Naive thymus-derived CD4-positive, alpha-beta T cell (primary cell): ENCODE data around the gene MCOLN1. TPM values are rescaled to one million over a fixed set of nuclear protein-coding genes. Genes with fewer than 3 reads are reported as not detected.

Source experiments
- ATAC-seq: fragments of 150-1000 bp; cut with Tn5 transposase; 2 replicates; pipeline ENCODE4 v1.10.0; 2021; ENCODE audit warnings: mild to moderate bottlenecking, moderate library complexity
- CTCF ChIA-PET: fragments of 350-600 bp; sonication (Branson Sonifier 250); formaldehyde crosslinking; loops from one replicate; lab custom pipeline; 2021; ENCODE audit warnings: antibody characterized with exemption; lab: Charles Lee
- POLR2A ChIA-PET: fragments of 350-600 bp; sonication (Branson Sonifier 250); formaldehyde crosslinking; loops from one replicate; lab custom pipeline; 2021; ENCODE audit warnings: antibody characterized with exemption, inconsistent platforms; lab: Charles Lee
- DNase-seq, 9 donors: peaks; one replicate each; pipeline versions ENCODE4 v3.0.0 to v3.0.0-alpha.2; 2020 to 2022; ENCODE audit warnings: mixed read lengths in 1 of 9
- H3K27ac ChIP-seq: one replicate; pipeline ENCODE4 v1.7.0; 2013; ENCODE audit warnings: mild to moderate bottlenecking, low read depth, low read length, moderate library complexity
- H3K27me3 ChIP-seq, 2 donors: one replicate each; pipeline ENCODE4 v1.7.0; 2013; ENCODE audit warnings: low read length in 2 of 2, mild to moderate bottlenecking in 2 of 2, moderate library complexity in 2 of 2; ENCODE audit not compliant: control insufficient read depth in 2 of 2, insufficient read depth in 2 of 2
- H3K36me3 ChIP-seq, 3 experiments: 1 replicate in 2 of 3; 2 replicates in 1 of 3; pipeline ENCODE4 v1.7.0; 2013; ENCODE audit warnings: low read length in 3 of 3, mild to moderate bottlenecking in 3 of 3, moderate library complexity in 1 of 3; ENCODE audit not compliant: insufficient read depth in 3 of 3, control insufficient read depth in 2 of 3
- H3K4me1 ChIP-seq, 2 donors: one replicate each; pipeline ENCODE4 v1.7.0; 2013; ENCODE audit warnings: low read length in 2 of 2, mild to moderate bottlenecking in 2 of 2, moderate library complexity in 1 of 2; ENCODE audit not compliant: control insufficient read depth in 2 of 2, insufficient read depth in 2 of 2
- H3K4me3 ChIP-seq: 2 replicates; pipeline ENCODE4 v1.7.0; 2013; ENCODE audit warnings: mild to moderate bottlenecking, low read length
- H3K9me3 ChIP-seq, 3 experiments: 1 replicate in 2 of 3; 2 replicates in 1 of 3; pipeline ENCODE4 v1.7.0; 2013; ENCODE audit warnings: low read length in 3 of 3; ENCODE audit not compliant: control insufficient read depth in 2 of 3
- H3K27ac Mint-ChIP-seq, 9 donors: one replicate each; pipeline ENCODE4 v1.8.0; 2020 to 2022; ENCODE audit warnings: mixed read lengths in 9 of 9, mild to moderate bottlenecking in 8 of 9, moderate library complexity in 5 of 9, inconsistent platforms in 2 of 9
- H3K27me3 Mint-ChIP-seq, 5 donors: one replicate each; pipeline ENCODE4 v1.8.0; 2021 to 2022; ENCODE audit warnings: mixed read lengths in 5 of 5, mild to moderate bottlenecking in 1 of 5
- H3K36me3 Mint-ChIP-seq, 5 donors: one replicate each; pipeline ENCODE4 v1.8.0; 2020 to 2022; ENCODE audit warnings: mixed read lengths in 5 of 5, mild to moderate bottlenecking in 3 of 5, inconsistent platforms in 1 of 5
- H3K4me1 Mint-ChIP-seq, 7 donors: one replicate each; pipeline ENCODE4 v1.8.0; 2020 to 2022; ENCODE audit warnings: mixed read lengths in 7 of 7, mild to moderate bottlenecking in 3 of 7, inconsistent platforms in 1 of 7
- H3K4me3 Mint-ChIP-seq, 10 donors: one replicate each; pipeline ENCODE4 v1.8.0; 2020 to 2022; ENCODE audit warnings: mild to moderate bottlenecking in 10 of 10, mixed read lengths in 10 of 10, moderate library complexity in 6 of 10, inconsistent platforms in 2 of 10
- H3K9me3 Mint-ChIP-seq, 11 donors: one replicate each; pipeline ENCODE4 v1.8.0; 2020 to 2022; ENCODE audit warnings: mixed read lengths in 11 of 11, mild to moderate bottlenecking in 4 of 11, inconsistent platforms in 1 of 11, moderate library complexity in 1 of 11
- intact Hi-C, 2 donors: fragments of 100-400 bp; cut with micrococcal nuclease; formaldehyde crosslinking; loops; one replicate each; pipeline ENCODE4 v1.15.1; 2023
- polyA plus RNA-seq, 2 donors: library from polyadenylated mRNA; unstranded; fragments of 300-500 nt; fragmentation: Illumina TruSeq; gene quantifications; one replicate each; pipeline ENCODE4 v1.2.3, GENCODE V29; 2021
- total RNA-seq, 6 experiments: library from RNA in 5 of 6; stranded (reverse) in 5 of 6; gene quantifications; 1 replicate in 5 of 6; 2 replicates in 1 of 6; pipeline ENCODE4 v1.2.3 and lab custom pipeline; 2021 to 2026

MCOLN1 gene
- total and polyA plus RNA-seq, 7 experiments from 2014 or later = 8.8 to 49.2 (median 14.8) TPM

- H3K27me3 ChIP-seq = no peaks in the 10 kb centered on the region
- ChIA-PET CTCF (no interaction called here), POLR2A (no interaction called here)
- no peak overlapping the region for H3K27ac ChIP-seq
- intact Hi-C loops = loop anchor here in 1 of 2 donors (10.0 kb wide), 2 partner anchors 765 to 1855 kb away; partner anchors contain the start of genes CD320, HSD11B1L and MICOS13
- Mint-ChIP-seq H3K9me3 (no peaks in the 10 kb centered on the region), H3K27me3 (no peaks in the 10 kb centered on the region), H3K27ac (no peak overlapping the region), H3K36me3 (peaks cover 0 to 22% (median 9%) of the 10 kb centered on the region in 5 donors), H3K4me3 (peak overlapping the region in 1 of 10 donors; percentile 41), H3K4me1 (peaks cover 6 to 29% (median 16%) of the 10 kb centered on the region in 7 donors)
- DNase-seq (no peak), ATAC-seq (no peak)
- H3K36me3 ChIP-seq = peaks cover 0 to 58% (median 0%) of the 10 kb centered on the region in 3 experiments
- no peaks in the 10 kb centered on the region for H3K9me3 ChIP-seq
- no peak overlapping the region for H3K4me3 ChIP-seq
- peaks cover 5 to 12% of the 10 kb centered on the region in 2 donors for H3K4me1 ChIP-seq
These were observed 17.5 kb downstream of the MCOLN1 start for GRCh38 chr19:7539827-7540425.

- ChIA-PET POLR2A (interaction anchor here (1.0 kb wide), 1 partner anchor 8 kb away, joined by 3 read pairs; no protein-coding TSS in a partner anchor), CTCF (no interaction called here)
- H3K36me3 ChIP-seq = peaks cover 0 to 51% (median 0%) of the 10 kb centered on the region in 3 experiments
- peaks cover 5 to 12% of the 10 kb centered on the region in 2 donors for H3K4me1 ChIP-seq
- Mint-ChIP-seq H3K27me3 (no peaks in the 10 kb centered on the region), H3K36me3 (peaks cover 0 to 22% (median 9%) of the 10 kb centered on the region in 5 donors), H3K27ac (no peak overlapping the region), H3K9me3 (no peaks in the 10 kb centered on the region), H3K4me1 (peaks cover 6 to 35% (median 18%) of the 10 kb centered on the region in 7 donors), H3K4me3 (peak overlapping the region in 1 of 10 donors; percentile 45)
- ATAC-seq (no peak), DNase-seq (no peak)
- no peak overlapping the region for H3K4me3 ChIP-seq
- intact Hi-C loops = no loop called here
- H3K27ac ChIP-seq = no peak overlapping the region
- no peaks in the 10 kb centered on the region for H3K27me3 ChIP-seq
- no peaks in the 10 kb centered on the region for H3K9me3 ChIP-seq
These were observed 18.5 kb downstream of the MCOLN1 start for GRCh38 chr19:7540761-7541474.

GRCh38 chr19:7541475-7541824 is 19.0 kb downstream of the MCOLN1 start:
- Histone ChIP-seq H3K9me3 (no peaks in the 10 kb centered on the region), H3K4me3 (no peak overlapping the region), H3K27ac (no peak overlapping the region), H3K27me3 (no peaks in the 10 kb centered on the region), H3K4me1 (peaks cover under 1 to 7% of the 10 kb centered on the region in 2 donors), H3K36me3 (peaks cover 0 to 50% (median 0%) of the 10 kb centered on the region in 3 experiments)
- Mint-ChIP-seq H3K9me3 (no peaks in the 10 kb centered on the region), H3K36me3 (peaks cover 0 to 23% (median 9%) of the 10 kb centered on the region in 5 donors), H3K4me1 (peaks cover 3 to 34% (median 17%) of the 10 kb centered on the region in 7 donors), H3K4me3 (peak overlapping the region in 1 of 10 donors; percentile 45), H3K27me3 (no peaks in the 10 kb centered on the region), H3K27ac (no peak overlapping the region)
- ChIA-PET CTCF (no interaction called here), POLR2A (interaction anchor here (1.0 kb wide), 1 partner anchor 9 kb away, joined by 3 read pairs; no protein-coding TSS in a partner anchor)
- ATAC-seq (no peak), DNase-seq (no peak)
- intact Hi-C loops = no loop called here

GRCh38 chr19:7541828-7542443 is 19.5 kb downstream of the MCOLN1 start:
- intact Hi-C loops = no loop called here
- Mint-ChIP-seq H3K4me3 (no peak overlapping the region), H3K9me3 (no peaks in the 10 kb centered on the region), H3K27me3 (no peaks in the 10 kb centered on the region), H3K27ac (no peak overlapping the region), H3K36me3 (peaks cover 0 to 23% (median 9%) of the 10 kb centered on the region in 5 donors), H3K4me1 (peaks cover 0 to 31% (median 14%) of the 10 kb centered on the region in 7 donors)
- no peak overlapping the region for H3K4me3 ChIP-seq
- ChIA-PET CTCF (no interaction called here), POLR2A (interaction anchor here (1.0 kb wide), 1 partner anchor 9 kb away, joined by 3 read pairs; no protein-coding TSS in a partner anchor)
- peaks cover 0 to 5% of the 10 kb centered on the region in 2 donors for H3K4me1 ChIP-seq
- no peaks in the 10 kb centered on the region for H3K9me3 ChIP-seq
- no peak for DNase-seq
- no peaks in the 10 kb centered on the region for H3K27me3 ChIP-seq
- H3K27ac ChIP-seq = no peak overlapping the region
- peaks cover 0 to 50% (median 0%) of the 10 kb centered on the region in 3 experiments for H3K36me3 ChIP-seq
- ATAC-seq = no peak

GRCh38 chr19:7542556-7543348 is 20.3 kb downstream of the MCOLN1 start:
- H3K27ac Mint-ChIP-seq = peak overlapping the region in 1 of 9 donors; percentile 29
- intact Hi-C loops = no loop called here
- H3K27me3 Mint-ChIP-seq = no peaks in the 10 kb centered on the region
- peaks cover 0 to 28% (median 9%) of the 10 kb centered on the region in 7 donors for H3K4me1 Mint-ChIP-seq
- H3K4me3 Mint-ChIP-seq = no peak overlapping the region
- ATAC-seq (no peak), DNase-seq (no peak)
- H3K27me3 ChIP-seq = no peaks in the 10 kb centered on the region
- no peaks in the 10 kb centered on the region for H3K9me3 Mint-ChIP-seq
- no peak overlapping the region for H3K27ac ChIP-seq
- H3K36me3 ChIP-seq = peaks cover 0 to 50% (median 0%) of the 10 kb centered on the region in 3 experiments
- ChIA-PET POLR2A (no interaction called here), CTCF (no interaction called here)
- peaks cover 0 to 26% (median 9%) of the 10 kb centered on the region in 5 donors for H3K36me3 Mint-ChIP-seq
- H3K9me3 ChIP-seq = no peaks in the 10 kb centered on the region
- H3K4me3 ChIP-seq = no peak overlapping the region
- H3K4me1 ChIP-seq = no peaks in the 10 kb centered on the region

- Histone ChIP-seq H3K9me3 (no peaks in the 10 kb centered on the region), H3K36me3 (peaks cover 0 to 43% (median 0%) of the 10 kb centered on the region in 3 experiments), H3K4me3 (no peak overlapping the region), H3K27ac (no peak overlapping the region), H3K27me3 (no peaks in the 10 kb centered on the region), H3K4me1 (no peaks in the 10 kb centered on the region)
- Mint-ChIP-seq H3K36me3 (peaks cover 0 to 23% (median 9%) of the 10 kb centered on the region in 5 donors), H3K4me3 (peak overlapping the region in 1 of 10 donors; percentile 59), H3K9me3 (no peaks in the 10 kb centered on the region), H3K27ac (no peak overlapping the region), H3K27me3 (no peaks in the 10 kb centered on the region), H3K4me1 (peaks cover 0 to 28% (median 9%) of the 10 kb centered on the region in 7 donors)
- ChIA-PET CTCF (no interaction called here), POLR2A (interaction anchor here (0.9 kb wide), 1 partner anchor 22 kb away, joined by 3 read pairs; the partner anchor contains the start of gene MCOLN1)
- DNase-seq (no peak), ATAC-seq (peak; percentile 79)
- intact Hi-C loops = no loop called here
These were observed 22.2 kb downstream of the MCOLN1 start for GRCh38 chr19:7544626-7545025.
